WTC11 (cell line): ENCODE results near the gene TYMS. TPM values are rescaled to one million over a fixed set of nuclear protein-coding genes. Genes with fewer than 3 reads are reported as not detected.

ENCODE experiments used
- ATAC-seq: fragments of 200-7000 bp; cut with Tn5 transposase; 2 replicates; pipeline ENCODE4 v1.10.0; 2021; ENCODE audit warnings: mild to moderate bottlenecking, moderate library complexity
- CTCF ChIA-PET: fragments of 300-600 bp; sonication (Branson Sonifier 250); formaldehyde crosslinking; loops from one replicate; lab custom pipeline; 2021; ENCODE audit warnings: antibody characterized with exemption; lab: Charles Lee
- POLR2A ChIA-PET: fragments of 350-600 bp; sonication (Branson Sonifier 250); formaldehyde crosslinking; loops from one replicate; lab custom pipeline; 2021; ENCODE audit warnings: antibody characterized with exemption; lab: Charles Lee
- DNase-seq: peaks from one replicate; pipeline ENCODE4 v3.0.0; 2021; ENCODE audit warnings: low spot score
- H3K27ac Mint-ChIP-seq: 2 replicates; pipeline ENCODE4 v1.8.0; 2021; ENCODE audit warnings: mixed read lengths
- H3K27me3 Mint-ChIP-seq: 2 replicates; pipeline ENCODE4 v1.8.0; 2021; ENCODE audit warnings: low read depth, mild to moderate bottlenecking, moderate library complexity, mixed read lengths
- H3K36me3 Mint-ChIP-seq: 2 replicates; pipeline ENCODE4 v1.8.0; 2021; ENCODE audit warnings: mixed read lengths
- H3K4me1 Mint-ChIP-seq: 2 replicates; pipeline ENCODE4 v1.8.0; 2022; ENCODE audit warnings: mixed read lengths
- H3K4me3 Mint-ChIP-seq: 2 replicates; pipeline ENCODE4 v1.8.0; 2021; ENCODE audit warnings: mild to moderate bottlenecking, moderate library complexity, mixed read lengths
- H3K9me3 Mint-ChIP-seq: 2 replicates; pipeline ENCODE4 v1.8.0; 2021; ENCODE audit warnings: mixed read lengths
- ATF1 ChIP-seq: sonication (generic); formaldehyde crosslinking; IDR thresholded peaks from 2 replicates; pipeline ENCODE4 v1.8.1; 2023; ENCODE audit warnings: mild to moderate bottlenecking, moderate library complexity, missing genetic modification reagents
- CBFB ChIP-seq: sonication (generic); formaldehyde crosslinking; IDR thresholded peaks from 2 replicates; pipeline ENCODE4 v1.8.1; 2022; ENCODE audit warnings: mild to moderate bottlenecking, low read depth, missing genetic modification reagents
- ESRRA ChIP-seq: sonication (generic); formaldehyde crosslinking; IDR thresholded peaks from 2 replicates; pipeline ENCODE4 v1.8.1; 2022; ENCODE audit warnings: mild to moderate bottlenecking, missing genetic modification reagents, borderline replicate concordance
- GRHL2 ChIP-seq: fragments of 250-450 bp; sonication (Bioruptor Pico); IDR thresholded peaks from 2 replicates; pipeline ENCODE4 v1.8.0; 2022; ENCODE audit warnings: mild to moderate bottlenecking, moderate library complexity; ENCODE audit not compliant: insufficient replicate concordance, severe bottlenecking
- GTF2I ChIP-seq: fragments of 250-450 bp; sonication (Bioruptor Pico); conservative IDR thresholded peaks from 2 replicates; pipeline ENCODE4 v1.4.0; 2021; ENCODE audit warnings: mild to moderate bottlenecking
- HMGA2 ChIP-seq: fragments of 250-450 bp; sonication (Bioruptor Pico); IDR thresholded peaks from 2 replicates; pipeline ENCODE4 v1.4.0; 2021; ENCODE audit warnings: mild to moderate bottlenecking, moderate library complexity
- IRF2 ChIP-seq: sonication (generic); formaldehyde crosslinking; IDR thresholded peaks from 2 replicates; pipeline ENCODE4 v1.8.0; 2022; ENCODE audit warnings: low read depth, missing genetic modification reagents, borderline replicate concordance
- NFYB ChIP-seq: sonication (generic); formaldehyde crosslinking; conservative IDR thresholded peaks from 2 replicates; pipeline ENCODE4 v1.8.0; 2022; ENCODE audit warnings: low read depth, missing genetic modification reagents
- OVOL2 ChIP-seq: fragments of 250-450 bp; sonication (Bioruptor Pico); IDR thresholded peaks from 2 replicates; pipeline ENCODE4 v1.9.0; 2021; ENCODE audit warnings: mild to moderate bottlenecking, borderline replicate concordance
- RORB ChIP-seq: fragments of 250-450 bp; sonication (Bioruptor Pico); IDR thresholded peaks from 2 replicates; pipeline ENCODE4 v1.9.0; 2021; ENCODE audit warnings: mild to moderate bottlenecking
- SMAD4 ChIP-seq: sonication (generic); formaldehyde crosslinking; IDR thresholded peaks from 2 replicates; pipeline ENCODE4 v1.8.0; 2022; ENCODE audit warnings: mild to moderate bottlenecking, missing genetic modification reagents
- TEAD4 ChIP-seq: sonication (generic); formaldehyde crosslinking; IDR thresholded peaks from 2 replicates; pipeline ENCODE4 v1.8.0; 2022; ENCODE audit warnings: mild to moderate bottlenecking, missing genetic modification reagents
- TP53 ChIP-seq: sonication (generic); formaldehyde crosslinking; IDR thresholded peaks from 2 replicates; pipeline ENCODE4 v1.8.1; 2023; ENCODE audit warnings: mild to moderate bottlenecking, missing genetic modification reagents
- ZBTB21 ChIP-seq: sonication (generic); formaldehyde crosslinking; IDR thresholded peaks from 2 replicates; pipeline ENCODE4 v1.8.1; 2023; ENCODE audit warnings: mild to moderate bottlenecking, missing genetic modification reagents, borderline replicate concordance
- ZNF121 ChIP-seq: sonication (generic); formaldehyde crosslinking; IDR thresholded peaks from 2 replicates; pipeline ENCODE4 v1.8.0; 2023; ENCODE audit warnings: missing genetic modification reagents
- ZNF263 ChIP-seq: sonication (generic); formaldehyde crosslinking; IDR thresholded peaks from 2 replicates; pipeline ENCODE4 v1.8.1; 2022; ENCODE audit warnings: low read depth, mild to moderate bottlenecking, moderate library complexity, missing genetic modification reagents
- ZNF317 ChIP-seq: sonication (generic); formaldehyde crosslinking; IDR thresholded peaks from 2 replicates; pipeline ENCODE4 v1.8.1; 2023; ENCODE audit warnings: low read depth, mild to moderate bottlenecking, moderate library complexity, missing genetic modification reagents, borderline replicate concordance
- ZNF416 ChIP-seq: fragments of 250-450 bp; sonication (Bioruptor Pico); IDR thresholded peaks from 2 replicates; pipeline ENCODE4 v1.9.0; 2021; ENCODE audit warnings: mild to moderate bottlenecking, inconsistent platforms
- total RNA-seq: library from RNA; stranded (reverse); gene quantifications from 3 replicates; pipeline ENCODE4 v1.2.3, GENCODE V29; 2021
- TF ChIP-seq, protein P1 (sequence below): fragments of 250-450 bp; sonication (Bioruptor Pico); IDR thresholded peaks from 2 replicates; pipeline ENCODE4 v1.9.0; 2021; ENCODE audit warnings: moderate library complexity, mild to moderate bottlenecking, inconsistent platforms, borderline replicate concordance
- TF ChIP-seq, protein P2 (sequence below): sonication (generic); formaldehyde crosslinking; IDR thresholded peaks from 2 replicates; pipeline ENCODE4 v1.8.0; 2022; ENCODE audit warnings: mild to moderate bottlenecking, missing genetic modification reagents
- TF ChIP-seq, protein P3 (sequence below): sonication (generic); formaldehyde crosslinking; IDR thresholded peaks from 2 replicates; pipeline ENCODE4 v1.8.1; 2023; ENCODE audit warnings: mild to moderate bottlenecking, missing genetic modification reagents
- TF ChIP-seq, protein P4 (sequence below): sonication (generic); formaldehyde crosslinking; conservative IDR thresholded peaks from 2 replicates; pipeline ENCODE4 v1.8.1; 2023; ENCODE audit warnings: mild to moderate bottlenecking, low read depth, missing genetic modification reagents, moderate library complexity
- TF ChIP-seq, protein P5 (sequence below): fragments of 250-450 bp; sonication (Bioruptor Pico); IDR thresholded peaks from 2 replicates; pipeline ENCODE4 v2.1.2; 2022; ENCODE audit warnings: mild to moderate bottlenecking, moderate library complexity
- TF ChIP-seq, protein P6 (sequence below): sonication (generic); formaldehyde crosslinking; conservative IDR thresholded peaks from 2 replicates; pipeline ENCODE4 v1.8.1; 2022; ENCODE audit warnings: mild to moderate bottlenecking, missing genetic modification reagents

Gene TYMS
- total RNA-seq, 1 experiment from 2014 or later: 86.4 TPM

DNA sequence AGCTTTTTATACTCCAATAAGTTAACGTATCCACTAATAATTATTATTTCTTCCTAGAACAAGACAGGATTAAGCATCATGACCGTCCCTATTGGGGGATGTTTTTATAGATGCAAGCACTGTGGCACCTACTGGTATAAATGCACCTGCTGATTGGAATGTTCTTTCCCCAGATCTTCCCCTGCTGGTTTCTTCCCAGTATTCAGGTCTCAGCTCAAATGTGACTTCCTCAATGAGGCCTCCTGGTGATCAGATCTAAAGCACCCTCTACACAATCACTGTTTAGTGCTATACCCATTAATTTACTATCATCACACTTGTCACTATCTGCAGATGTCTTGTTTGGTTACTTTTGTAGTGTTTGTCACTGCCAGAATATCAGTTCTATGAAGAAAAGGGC is 3.9 kb upstream of the TYMS start:
- ATAC-seq: no peak
- no peak for DNase-seq
- Mint-ChIP-seq H3K27ac (no peak overlapping the region), H3K4me3 (no peak overlapping the region), H3K27me3 (no peaks in the 10 kb centered on the region), H3K4me1 (peaks cover 40% of the 10 kb centered on the region), H3K9me3 (no peaks in the 10 kb centered on the region), H3K36me3 (peaks cover 2% of the 10 kb centered on the region; the same call in 1 of the 2 replicates)
- TF ChIP-seq IRF2 (CRISPR knock-in tag) (no peak), ZBTB21 (CRISPR knock-in tag) (no peak), ZNF121 (no peak), ZNF317 (no peak), ESRRA (CRISPR knock-in tag) (no peak), ZNF263 (CRISPR knock-in tag) (no peak), OVOL2 (CRISPR knock-in tag) (no peak), RORB (CRISPR knock-in tag) (no peak), NFYB (CRISPR knock-in tag) (no peak), TEAD4 (CRISPR knock-in tag) (no peak), ATF1 (CRISPR knock-in tag) (no peak), SMAD4 (no peak), HMGA2 (no peak), CBFB (no peak), TP53 (CRISPR knock-in tag) (no peak), GRHL2 (CRISPR knock-in tag) (no peak)
- TF ChIP-seq, protein P1, sequence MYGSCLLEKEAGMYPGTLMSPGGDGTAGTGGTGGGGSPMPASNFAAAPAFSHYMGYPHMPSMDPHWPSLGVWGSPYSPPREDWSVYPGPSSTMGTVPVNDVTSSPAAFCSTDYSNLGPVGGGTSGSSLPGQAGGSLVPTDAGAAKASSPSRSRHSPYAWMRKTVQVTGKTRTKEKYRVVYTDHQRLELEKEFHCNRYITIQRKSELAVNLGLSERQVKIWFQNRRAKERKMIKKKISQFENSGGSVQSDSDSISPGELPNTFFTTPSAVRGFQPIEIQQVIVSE (CRISPR knock-in tag): no peak
- TF ChIP-seq, protein P2, sequence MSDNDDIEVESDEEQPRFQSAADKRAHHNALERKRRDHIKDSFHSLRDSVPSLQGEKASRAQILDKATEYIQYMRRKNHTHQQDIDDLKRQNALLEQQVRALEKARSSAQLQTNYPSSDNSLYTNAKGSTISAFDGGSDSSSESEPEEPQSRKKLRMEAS (CRISPR knock-in tag): no peak
- TF ChIP-seq, protein P3, sequence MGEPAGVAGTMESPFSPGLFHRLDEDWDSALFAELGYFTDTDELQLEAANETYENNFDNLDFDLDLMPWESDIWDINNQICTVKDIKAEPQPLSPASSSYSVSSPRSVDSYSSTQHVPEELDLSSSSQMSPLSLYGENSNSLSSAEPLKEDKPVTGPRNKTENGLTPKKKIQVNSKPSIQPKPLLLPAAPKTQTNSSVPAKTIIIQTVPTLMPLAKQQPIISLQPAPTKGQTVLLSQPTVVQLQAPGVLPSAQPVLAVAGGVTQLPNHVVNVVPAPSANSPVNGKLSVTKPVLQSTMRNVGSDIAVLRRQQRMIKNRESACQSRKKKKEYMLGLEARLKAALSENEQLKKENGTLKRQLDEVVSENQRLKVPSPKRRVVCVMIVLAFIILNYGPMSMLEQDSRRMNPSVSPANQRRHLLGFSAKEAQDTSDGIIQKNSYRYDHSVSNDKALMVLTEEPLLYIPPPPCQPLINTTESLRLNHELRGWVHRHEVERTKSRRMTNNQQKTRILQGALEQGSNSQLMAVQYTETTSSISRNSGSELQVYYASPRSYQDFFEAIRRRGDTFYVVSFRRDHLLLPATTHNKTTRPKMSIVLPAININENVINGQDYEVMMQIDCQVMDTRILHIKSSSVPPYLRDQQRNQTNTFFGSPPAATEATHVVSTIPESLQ (CRISPR knock-in tag): no peak
- POLR2A ChIA-PET: no interaction called here
- CTCF ChIA-PET: interaction anchor here (1.9 kb wide), 2 partner anchors 29 to 186 kb away, joined by 7 to 9 read pairs; no protein-coding TSS in a partner anchor

DNA sequence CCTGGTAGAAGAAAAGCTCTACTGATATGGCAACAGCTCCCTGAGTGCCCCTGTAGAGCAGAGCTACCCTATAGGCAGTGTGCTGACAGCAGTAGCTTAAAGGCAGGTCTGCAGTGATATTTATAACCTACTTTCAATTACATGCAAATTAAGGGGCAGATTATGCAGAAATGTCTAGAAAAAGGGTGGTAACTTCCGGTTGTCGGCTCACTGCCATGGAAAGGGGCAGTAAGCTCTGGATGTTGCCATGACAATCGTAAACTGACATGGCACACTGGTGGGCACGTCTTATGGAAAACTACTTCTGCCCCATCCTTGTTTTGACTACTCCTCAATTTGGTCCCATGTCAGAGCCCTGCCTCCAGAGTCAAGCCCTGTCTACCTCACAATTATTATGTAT is 2.9 kb upstream of the TYMS start:
- Mint-ChIP-seq H3K27me3 (no peaks in the 10 kb centered on the region), H3K36me3 (peaks cover 12% of the 10 kb centered on the region), H3K4me3 (no peak overlapping the region), H3K27ac (no peak overlapping the region), H3K4me1 (peaks cover 51% of the 10 kb centered on the region), H3K9me3 (no peaks in the 10 kb centered on the region)
- CTCF ChIA-PET: interaction anchor here (0.8 to 1.9 kb wide), 6 partner anchors 12 to 185 kb away, joined by 3 to 9 read pairs (median 5); partner anchors contain the start of gene ENOSF1
- POLR2A ChIA-PET: no interaction called here
- ATAC-seq (no peak), DNase-seq (no peak)
- TF ChIP-seq, protein P4, sequence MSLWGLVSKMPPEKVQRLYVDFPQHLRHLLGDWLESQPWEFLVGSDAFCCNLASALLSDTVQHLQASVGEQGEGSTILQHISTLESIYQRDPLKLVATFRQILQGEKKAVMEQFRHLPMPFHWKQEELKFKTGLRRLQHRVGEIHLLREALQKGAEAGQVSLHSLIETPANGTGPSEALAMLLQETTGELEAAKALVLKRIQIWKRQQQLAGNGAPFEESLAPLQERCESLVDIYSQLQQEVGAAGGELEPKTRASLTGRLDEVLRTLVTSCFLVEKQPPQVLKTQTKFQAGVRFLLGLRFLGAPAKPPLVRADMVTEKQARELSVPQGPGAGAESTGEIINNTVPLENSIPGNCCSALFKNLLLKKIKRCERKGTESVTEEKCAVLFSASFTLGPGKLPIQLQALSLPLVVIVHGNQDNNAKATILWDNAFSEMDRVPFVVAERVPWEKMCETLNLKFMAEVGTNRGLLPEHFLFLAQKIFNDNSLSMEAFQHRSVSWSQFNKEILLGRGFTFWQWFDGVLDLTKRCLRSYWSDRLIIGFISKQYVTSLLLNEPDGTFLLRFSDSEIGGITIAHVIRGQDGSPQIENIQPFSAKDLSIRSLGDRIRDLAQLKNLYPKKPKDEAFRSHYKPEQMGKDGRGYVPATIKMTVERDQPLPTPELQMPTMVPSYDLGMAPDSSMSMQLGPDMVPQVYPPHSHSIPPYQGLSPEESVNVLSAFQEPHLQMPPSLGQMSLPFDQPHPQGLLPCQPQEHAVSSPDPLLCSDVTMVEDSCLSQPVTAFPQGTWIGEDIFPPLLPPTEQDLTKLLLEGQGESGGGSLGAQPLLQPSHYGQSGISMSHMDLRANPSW (CRISPR knock-in tag): no peak
- TF ChIP-seq, protein P5, sequence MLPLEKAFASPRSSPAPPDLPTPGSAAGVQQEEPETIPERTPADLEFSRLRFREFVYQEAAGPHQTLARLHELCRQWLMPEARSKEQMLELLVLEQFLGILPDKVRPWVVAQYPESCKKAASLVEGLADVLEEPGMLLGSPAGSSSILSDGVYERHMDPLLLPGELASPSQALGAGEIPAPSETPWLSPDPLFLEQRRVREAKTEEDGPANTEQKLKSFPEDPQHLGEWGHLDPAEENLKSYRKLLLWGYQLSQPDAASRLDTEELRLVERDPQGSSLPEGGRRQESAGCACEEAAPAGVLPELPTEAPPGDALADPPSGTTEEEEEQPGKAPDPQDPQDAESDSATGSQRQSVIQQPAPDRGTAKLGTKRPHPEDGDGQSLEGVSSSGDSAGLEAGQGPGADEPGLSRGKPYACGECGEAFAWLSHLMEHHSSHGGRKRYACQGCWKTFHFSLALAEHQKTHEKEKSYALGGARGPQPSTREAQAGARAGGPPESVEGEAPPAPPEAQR (CRISPR knock-in tag): no peak
- TF ChIP-seq GTF2I: no peak
- TF ChIP-seq ZNF416 (CRISPR knock-in tag): no peak
- TF ChIP-seq, protein P6, sequence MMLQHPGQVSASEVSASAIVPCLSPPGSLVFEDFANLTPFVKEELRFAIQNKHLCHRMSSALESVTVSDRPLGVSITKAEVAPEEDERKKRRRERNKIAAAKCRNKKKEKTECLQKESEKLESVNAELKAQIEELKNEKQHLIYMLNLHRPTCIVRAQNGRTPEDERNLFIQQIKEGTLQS (CRISPR knock-in tag): no peak
